AG04450 (cell line): ENCODE measurements around the gene CCNQ. TPM values are rescaled to one million over a fixed set of nuclear protein-coding genes. Genes with fewer than 3 reads are reported as not detected.

Experiments used
- CTCF ChIA-PET: fragments of 300-600, 350-600 bp; formaldehyde crosslinking; extraction: SDS; loops from one replicate; lab custom pipeline; 2022; ENCODE audit warnings: antibody characterized with exemption, inconsistent platforms; lab: Charles Lee
- POLR2A ChIA-PET: fragments of 350-600 bp; formaldehyde crosslinking; extraction: SDS; loops from one replicate; lab custom pipeline; 2021; ENCODE audit warnings: antibody characterized with exemption, inconsistent platforms; lab: Yijun Ruan, JAX
- DNase-seq: peaks from one replicate; pipeline ENCODE4 v3.0.0-alpha.2; 2011; ENCODE audit warnings: low read depth, low spot score
- H3K27ac ChIP-seq: one replicate; pipeline ENCODE4 v1.5.1; 2012; ENCODE audit warnings: low read depth, low read length, control low read depth
- H3K27me3 ChIP-seq: one replicate; pipeline ENCODE4 v1.6.0; 2012; ENCODE audit warnings: low read length; ENCODE audit not compliant: control insufficient read depth, insufficient read depth
- H3K4me3 ChIP-seq: 2 replicates; pipeline ENCODE4 v1.5.1; 2011; ENCODE audit warnings: mild to moderate bottlenecking, low read depth, low read length, control low read depth
- H3K9me3 ChIP-seq: 2 replicates; pipeline ENCODE4 v1.5.1; 2012; ENCODE audit warnings: low read length; ENCODE audit not compliant: control insufficient read depth, insufficient read depth
- polyA plus RNA-seq: library from polyadenylated mRNA; depleted of rRNA; stranded (reverse); fragments of >200 nt; gene quantifications from 2 replicates; pipeline ENCODE4 v1.2.3, GENCODE V29; 2011
- TF ChIP-seq, protein P1 (sequence below): IDR thresholded peaks from 2 replicates; pipeline ENCODE4 v1.5.1; 2011; ENCODE audit warnings: low read depth, low read length, control low read depth, inconsistent platforms

CCNQ gene
- polyA plus RNA-seq, 1 experiment = 23.6 TPM

DNA sequence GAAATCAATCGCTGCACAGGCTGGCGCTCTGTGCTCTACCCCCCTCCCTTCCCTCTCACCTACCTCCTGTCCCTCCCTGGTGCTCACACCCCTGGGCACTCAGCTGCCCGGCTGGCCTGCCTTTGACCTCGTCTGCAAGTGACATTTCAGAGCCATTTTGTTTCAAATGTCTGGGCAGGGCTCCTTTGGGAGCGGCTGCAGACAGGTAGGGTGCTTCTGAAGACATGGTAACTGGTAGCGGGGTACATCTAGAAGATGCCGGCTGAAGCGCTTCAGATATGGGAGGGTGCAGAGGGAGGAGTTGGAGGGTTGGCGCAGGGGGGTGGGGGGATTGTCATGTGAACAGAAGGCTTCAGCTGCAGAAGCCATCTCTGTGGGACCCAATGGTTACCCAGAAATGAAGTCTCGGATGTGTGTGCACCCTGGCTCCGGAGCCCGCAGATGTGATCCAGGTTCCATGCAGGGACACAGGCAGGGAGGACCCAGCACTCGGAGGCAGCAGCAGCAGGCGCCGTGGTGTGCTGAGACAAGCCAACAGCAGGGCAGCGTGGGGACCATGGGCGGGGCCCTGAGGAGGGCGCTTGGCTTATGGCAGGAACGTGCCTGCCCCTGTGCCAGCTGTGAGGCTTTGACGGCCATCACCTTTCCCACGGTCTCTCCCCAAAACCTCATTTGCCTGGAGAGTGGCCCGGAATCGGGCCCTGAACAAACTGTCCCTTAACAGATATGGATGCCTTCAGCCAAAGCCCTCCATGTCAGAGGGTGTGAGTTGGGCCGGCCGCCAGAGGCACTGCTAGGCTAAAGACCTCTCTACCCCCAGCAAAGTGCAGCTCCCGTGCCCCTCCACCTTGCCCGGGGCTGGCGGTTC, 40.5 kb upstream of the CCNQ start:
- Histone ChIP-seq H3K9me3 (no peaks in the 10 kb centered on the region), H3K27me3 (peaks cover 22% of the 10 kb centered on the region), H3K4me3 (no peak overlapping the region), H3K27ac (no peak overlapping the region)
- ChIA-PET CTCF (no interaction called here), POLR2A (no interaction called here)
- TF ChIP-seq, protein P1, sequence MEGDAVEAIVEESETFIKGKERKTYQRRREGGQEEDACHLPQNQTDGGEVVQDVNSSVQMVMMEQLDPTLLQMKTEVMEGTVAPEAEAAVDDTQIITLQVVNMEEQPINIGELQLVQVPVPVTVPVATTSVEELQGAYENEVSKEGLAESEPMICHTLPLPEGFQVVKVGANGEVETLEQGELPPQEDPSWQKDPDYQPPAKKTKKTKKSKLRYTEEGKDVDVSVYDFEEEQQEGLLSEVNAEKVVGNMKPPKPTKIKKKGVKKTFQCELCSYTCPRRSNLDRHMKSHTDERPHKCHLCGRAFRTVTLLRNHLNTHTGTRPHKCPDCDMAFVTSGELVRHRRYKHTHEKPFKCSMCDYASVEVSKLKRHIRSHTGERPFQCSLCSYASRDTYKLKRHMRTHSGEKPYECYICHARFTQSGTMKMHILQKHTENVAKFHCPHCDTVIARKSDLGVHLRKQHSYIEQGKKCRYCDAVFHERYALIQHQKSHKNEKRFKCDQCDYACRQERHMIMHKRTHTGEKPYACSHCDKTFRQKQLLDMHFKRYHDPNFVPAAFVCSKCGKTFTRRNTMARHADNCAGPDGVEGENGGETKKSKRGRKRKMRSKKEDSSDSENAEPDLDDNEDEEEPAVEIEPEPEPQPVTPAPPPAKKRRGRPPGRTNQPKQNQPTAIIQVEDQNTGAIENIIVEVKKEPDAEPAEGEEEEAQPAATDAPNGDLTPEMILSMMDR = no peak
- DNase-seq = no peak

DNA sequence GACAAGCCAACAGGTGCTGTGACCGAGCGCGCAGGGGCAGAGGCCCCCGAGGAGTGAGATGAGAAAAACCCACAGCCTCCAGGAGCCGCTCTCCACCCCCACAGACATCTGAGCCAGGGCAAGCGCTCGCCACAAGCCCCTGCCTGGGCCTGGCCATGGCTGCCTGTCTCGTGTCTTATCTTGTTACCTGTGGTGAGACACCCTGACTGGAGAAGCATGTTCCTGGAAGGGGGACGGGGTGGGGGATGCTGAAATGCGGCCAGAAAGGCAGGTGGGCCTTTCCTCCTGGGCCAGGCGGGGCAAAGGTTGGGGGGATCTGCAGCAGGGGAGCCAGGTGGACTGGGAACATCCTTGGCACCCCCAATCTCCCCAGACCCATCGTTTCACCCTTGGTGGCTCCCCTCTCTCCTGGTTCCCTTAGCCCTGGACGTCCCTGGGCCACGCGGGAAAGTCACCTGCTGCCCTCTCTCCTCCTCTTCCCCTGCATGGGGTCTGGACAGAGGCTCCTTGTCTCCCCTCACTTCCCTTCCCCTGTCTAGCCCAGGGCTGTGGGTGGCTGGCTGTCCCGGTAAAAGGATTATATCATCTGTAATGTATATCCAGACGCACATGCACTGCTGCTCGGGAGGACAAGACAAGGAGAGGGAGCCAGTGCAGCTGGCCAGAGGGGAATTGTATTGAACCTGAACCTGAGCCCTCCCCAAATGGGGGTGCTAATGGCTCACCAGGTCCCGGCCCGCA, 39.7 kb upstream of the CCNQ start:
- Histone ChIP-seq H3K9me3 (no peaks in the 10 kb centered on the region), H3K27ac (no peak overlapping the region), H3K4me3 (no peak overlapping the region), H3K27me3 (peaks cover 21% of the 10 kb centered on the region)
- DNase-seq = no peak
- CTCF ChIA-PET = no interaction called here
- TF ChIP-seq, protein P1 = no peak
- POLR2A ChIA-PET = no interaction called here

DNA sequence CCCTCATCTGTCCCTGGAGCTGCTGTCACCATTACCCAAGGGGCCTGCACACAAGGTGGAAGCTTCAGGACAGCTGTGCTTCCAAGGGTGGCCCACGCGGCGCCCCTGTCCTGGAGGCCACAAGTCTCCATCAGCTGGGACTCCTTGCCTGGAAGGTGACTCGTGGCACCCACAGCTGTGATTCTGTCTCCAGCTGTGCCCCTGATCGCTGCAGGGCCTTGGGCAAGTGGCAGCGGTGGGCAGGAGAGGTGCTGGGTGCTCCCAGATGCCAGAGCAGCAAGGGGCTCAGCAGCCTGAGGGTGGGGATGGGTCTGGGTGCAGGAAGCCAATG, 39.1 kb upstream of the CCNQ start:
- TF ChIP-seq, protein P1 = no peak
- Histone ChIP-seq H3K4me3 (no peak overlapping the region), H3K27me3 (peaks cover 17% of the 10 kb centered on the region), H3K9me3 (no peaks in the 10 kb centered on the region), H3K27ac (no peak overlapping the region)
- DNase-seq = no peak
- ChIA-PET POLR2A (no interaction called here), CTCF (no interaction called here)

DNA sequence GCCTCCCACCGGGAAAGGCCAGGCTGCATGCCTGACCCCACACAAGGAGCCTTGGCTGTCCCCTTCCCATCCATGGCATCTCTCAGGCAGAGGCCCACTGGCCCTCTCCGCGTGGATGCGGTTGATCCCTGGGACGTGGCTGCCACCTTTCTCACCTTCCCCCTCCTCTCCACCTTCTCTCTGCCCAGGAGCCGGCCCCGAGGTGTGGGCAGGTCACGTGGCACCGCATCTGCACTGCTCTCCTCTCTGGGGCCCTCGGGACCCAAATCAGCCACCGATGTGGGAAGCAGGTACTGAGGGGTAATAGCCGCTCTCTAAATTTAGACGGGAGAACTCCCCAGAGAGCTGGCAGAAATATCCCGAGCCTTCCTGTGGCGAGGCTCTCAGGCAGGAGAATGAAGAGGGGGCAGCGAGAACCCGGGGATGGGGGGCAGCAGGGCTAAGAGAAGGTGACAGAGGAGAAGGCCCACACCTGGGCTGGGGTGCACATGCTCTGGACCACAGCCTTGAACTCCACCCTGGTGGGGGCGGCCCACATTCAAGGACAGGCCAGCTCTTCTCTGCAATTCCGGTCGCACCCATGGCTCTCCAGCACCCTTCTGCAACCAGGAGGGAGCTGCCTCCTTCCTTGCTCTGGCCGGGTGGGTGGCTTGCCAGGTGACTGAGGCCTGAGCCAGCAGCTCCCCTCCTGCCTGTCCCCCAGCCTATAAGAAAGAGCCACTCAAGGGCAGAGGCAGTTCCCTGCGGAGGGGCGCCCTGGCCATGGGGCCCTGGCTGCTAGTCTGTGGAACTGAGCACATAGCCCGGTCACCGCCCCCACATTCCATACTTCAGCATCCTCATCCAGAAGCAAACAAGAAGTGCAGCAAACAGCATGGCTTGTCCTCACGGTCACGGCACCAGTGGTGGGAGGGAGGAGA, 38.4 kb upstream of the CCNQ start:
- CTCF ChIA-PET = no interaction called here
- no peak overlapping the region for H3K27ac ChIP-seq
- DNase-seq = no peak
- no peak overlapping the region for H3K4me3 ChIP-seq
- POLR2A ChIA-PET = no interaction called here
- H3K9me3 ChIP-seq = no peaks in the 10 kb centered on the region; the same call in 1 of the 2 replicates
- peaks cover 13% of the 10 kb centered on the region for H3K27me3 ChIP-seq
- TF ChIP-seq, protein P1 = no peak
